ENCODE measurements around the gene PCIF1. TPM values are rescaled to one million over a fixed set of nuclear protein-coding genes. Genes with fewer than 3 reads are reported as not detected.

The PCIF1 gene
- total RNA-seq, 2 experiments from 2014 or later, result 100 TPM

DNA sequence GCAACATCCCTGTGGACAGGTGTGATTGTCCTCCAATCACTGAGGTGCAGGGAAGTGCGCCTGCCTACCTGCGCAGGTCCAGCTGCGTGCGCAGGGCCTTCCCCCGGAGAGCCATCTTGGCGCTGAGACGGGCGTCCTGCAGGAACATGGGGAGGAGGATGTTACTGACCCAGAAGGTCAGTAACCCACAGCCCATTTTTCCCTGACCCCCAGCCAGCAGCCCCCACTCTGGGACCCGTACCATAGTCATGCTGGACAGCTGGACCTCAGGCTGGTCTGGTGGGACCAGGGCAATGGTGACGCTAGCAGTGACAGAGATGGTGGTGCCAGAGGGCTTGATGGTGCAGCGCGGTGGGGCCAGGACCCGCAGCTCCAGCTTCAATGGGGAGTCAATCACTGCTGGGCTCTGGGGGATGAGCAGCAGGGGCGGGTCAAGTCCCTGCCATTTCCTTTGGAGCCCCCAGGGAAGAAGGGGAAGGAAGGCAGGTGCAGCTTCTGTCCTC lies 32.2 kb upstream of the PCIF1 start:
- H3K4me3 ChIP-seq (ENCODE audit: low read length), result no peak overlapping the region
- DNase-seq, result no peak
- H3K36me3 ChIP-seq (ENCODE audit: insufficient read depth, low read length), result peaks cover 13% of the 10 kb centered on the region
- H3K4me3 Mint-ChIP-seq, result no peak overlapping the region
- no peaks in the 10 kb centered on the region for H3K9me3 Mint-ChIP-seq
- no peak for TF ChIP-seq CTCF (IDR thresholded peaks at IDR 0.05)
- ChIA-PET CTCF (interaction anchor here (1.0 kb wide), 1 partner anchor 12 kb away, joined by 3 read pairs; the partner anchor contains the start of gene NEURL2), POLR2A (no interaction called here)
- no peak overlapping the region for H3K27ac Mint-ChIP-seq
- no peaks in the 10 kb centered on the region for H3K4me1 ChIP-seq (ENCODE audit: insufficient read depth, low read length)
- H3K4me1 Mint-ChIP-seq (ENCODE audit: low read depth), result no peaks in the 10 kb centered on the region
- no peak overlapping the region for H3K27ac ChIP-seq (ENCODE audit: low read depth in 1 of 2, low read length in 2 of 2)
- no peaks in the 10 kb centered on the region for H3K27me3 Mint-ChIP-seq
- H3K9me3 ChIP-seq (ENCODE audit: control insufficient read depth in 1 of 2, insufficient read depth in 1 of 2, low read length in 2 of 2), result no peaks in the 10 kb centered on the region
- intact Hi-C loops (cut with DNase I, micrococcal nuclease), result no loop called here
- no peaks in the 10 kb centered on the region for H3K27me3 ChIP-seq (ENCODE audit: control insufficient read depth in 1 of 2, insufficient read depth in 2 of 2, low read length in 2 of 2)
- no peak for ATAC-seq (ENCODE audit: poor library complexity)
- peaks cover 18% of the 10 kb centered on the region for H3K36me3 Mint-ChIP-seq (ENCODE audit: low read depth)

DNA sequence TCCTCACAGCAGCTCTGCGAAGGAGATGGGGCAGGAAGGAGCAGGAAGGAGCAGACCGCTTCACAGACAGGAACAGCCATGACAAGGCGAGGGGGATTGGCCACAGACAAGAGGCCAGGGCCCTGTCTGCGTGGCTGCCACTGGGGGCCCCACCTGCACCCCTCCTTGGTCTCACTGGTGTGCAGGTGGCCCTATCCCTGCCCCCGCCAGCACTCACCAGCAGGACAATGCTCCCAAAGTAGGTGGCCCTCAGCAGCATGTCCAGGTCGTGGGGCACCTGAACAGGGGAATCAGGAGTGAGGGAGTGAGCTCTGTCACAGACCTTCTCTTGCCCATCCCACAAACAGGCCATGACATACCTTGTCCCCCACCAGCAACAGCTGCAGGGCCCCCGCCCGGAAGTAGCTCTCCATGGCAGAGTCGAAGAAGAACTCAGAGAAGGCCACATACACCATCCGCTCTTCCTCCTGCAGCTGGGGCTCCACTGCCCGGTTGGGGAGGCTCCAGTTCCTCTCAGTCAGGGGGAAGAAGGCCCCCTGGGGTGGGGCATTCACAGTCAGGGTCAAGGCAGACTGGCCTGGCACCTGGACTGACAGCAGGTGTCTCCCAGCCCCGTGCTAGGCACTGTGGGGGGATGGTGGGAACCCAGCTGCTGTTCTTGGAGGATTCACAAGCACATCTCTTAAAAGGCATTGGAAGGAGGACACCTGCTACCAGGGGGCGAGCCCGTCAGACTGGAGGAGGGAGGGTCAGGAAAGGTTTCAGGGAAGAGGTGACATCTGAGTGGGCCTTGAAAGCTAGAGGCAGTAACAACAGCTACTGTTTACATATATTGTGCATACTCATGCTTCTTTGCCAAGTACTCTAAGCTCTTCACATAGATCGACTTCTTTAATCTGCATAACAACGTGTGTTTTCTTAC lies 29.6 kb upstream of the PCIF1 start:
- H3K27me3 ChIP-seq (ENCODE audit: control insufficient read depth in 1 of 2, insufficient read depth in 2 of 2, low read length in 2 of 2), result no peaks in the 10 kb centered on the region
- CTCF ChIA-PET, result interaction anchor here (0.6 kb wide), 1 partner anchor 84 kb away, joined by 3 read pairs; no protein-coding TSS in a partner anchor
- no peaks in the 10 kb centered on the region for H3K36me3 ChIP-seq (ENCODE audit: insufficient read depth, low read length)
- Mint-ChIP-seq H3K27me3 (no peaks in the 10 kb centered on the region), H3K9me3 (no peaks in the 10 kb centered on the region), H3K36me3 (ENCODE audit: low read depth) (no peaks in the 10 kb centered on the region), H3K27ac (no peak overlapping the region), H3K4me3 (no peak overlapping the region), H3K4me1 (ENCODE audit: low read depth) (no peaks in the 10 kb centered on the region)
- DNase-seq (no peak), ATAC-seq (ENCODE audit: poor library complexity) (no peak)
- intact Hi-C loops (cut with DNase I, micrococcal nuclease), result no loop called here
- TF ChIP-seq CTCF (IDR thresholded peaks at IDR 0.05), result no peak
- H3K9me3 ChIP-seq (ENCODE audit: control insufficient read depth in 1 of 2, insufficient read depth in 1 of 2, low read length in 2 of 2), result no peaks in the 10 kb centered on the region
- POLR2A ChIA-PET, result interaction anchor here (0.8 to 2.1 kb wide), 2 partner anchors 12 to 29 kb away, joined by 3 to 10 read pairs; partner anchors contain the start of gene PCIF1
- H3K4me1 ChIP-seq (ENCODE audit: insufficient read depth, low read length), result no peaks in the 10 kb centered on the region
- no peak overlapping the region for H3K4me3 ChIP-seq (ENCODE audit: low read length)
- no peak overlapping the region for H3K27ac ChIP-seq (ENCODE audit: low read depth in 1 of 2, low read length in 2 of 2)

DNA sequence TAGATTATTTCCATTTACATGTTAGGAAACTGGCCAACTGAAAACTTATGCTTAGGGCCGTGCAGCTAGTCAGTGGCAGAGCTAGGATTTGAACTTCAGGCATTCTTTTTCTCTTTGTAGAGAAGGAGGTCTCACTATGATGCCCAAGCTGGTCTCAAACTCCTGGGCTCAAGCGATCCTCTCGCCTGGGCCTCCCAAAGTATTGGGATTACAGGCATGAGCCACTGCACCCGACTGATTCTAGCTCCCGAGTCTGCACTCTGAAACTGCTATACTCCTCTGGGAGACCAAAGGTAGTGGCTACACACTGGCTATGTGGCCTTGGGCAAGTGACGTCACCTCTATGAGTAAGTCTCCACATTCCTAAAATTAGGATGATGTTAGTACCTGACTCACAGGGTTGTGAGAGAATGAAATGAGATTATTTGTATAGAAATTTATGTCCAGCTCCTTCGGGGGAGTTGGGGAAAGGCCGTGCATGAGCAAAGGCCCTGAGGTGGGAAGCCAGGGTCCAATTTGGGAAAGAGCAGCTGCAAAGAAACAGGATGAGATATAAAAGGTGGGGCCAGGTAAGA lies 28.9 kb upstream of the PCIF1 start:
- Mint-ChIP-seq H3K4me3 (no peak overlapping the region), H3K27ac (no peak overlapping the region), H3K36me3 (ENCODE audit: low read depth) (no peaks in the 10 kb centered on the region), H3K4me1 (ENCODE audit: low read depth) (peaks cover 2% of the 10 kb centered on the region), H3K27me3 (no peaks in the 10 kb centered on the region), H3K9me3 (no peaks in the 10 kb centered on the region)
- no peak overlapping the region for H3K4me3 ChIP-seq (ENCODE audit: low read length)
- H3K27me3 ChIP-seq (ENCODE audit: control insufficient read depth in 1 of 2, insufficient read depth in 2 of 2, low read length in 2 of 2), result no peaks in the 10 kb centered on the region
- H3K4me1 ChIP-seq (ENCODE audit: insufficient read depth, low read length), result peaks cover 3% of the 10 kb centered on the region
- H3K36me3 ChIP-seq (ENCODE audit: insufficient read depth, low read length), result no peaks in the 10 kb centered on the region
- TF ChIP-seq CTCF (IDR thresholded peaks at IDR 0.05), result no peak
- H3K27ac ChIP-seq (ENCODE audit: low read depth in 1 of 2, low read length in 2 of 2), result no peak overlapping the region
- ATAC-seq (ENCODE audit: poor library complexity) (no peak), DNase-seq (no peak)
- intact Hi-C loops (cut with DNase I, micrococcal nuclease), result no loop called here
- ChIA-PET CTCF (no interaction called here), POLR2A (interaction anchor here (2.1 kb wide), 1 partner anchor 29 kb away, joined by 10 read pairs; the partner anchor contains the start of gene PCIF1)
- no peaks in the 10 kb centered on the region for H3K9me3 ChIP-seq (ENCODE audit: control insufficient read depth in 1 of 2, insufficient read depth in 1 of 2, low read length in 2 of 2)

Measured in CD4-positive, alpha-beta T cell (primary cell).